Smooth muscle cell (in vitro differentiated cells): ENCODE results near the gene PLBD2. TPM values are rescaled to one million over a fixed set of nuclear protein-coding genes. Genes with fewer than 3 reads are reported as not detected.

ENCODE experiments used
- DNase-seq: peaks from one replicate; lab custom pipeline; 2025; ENCODE audit not compliant: unreplicated experiment; lab: John Stamatoyannopoulos, UW
- H2AFZ ChIP-seq: fragments of 200-600 bp; sonication (generic); 2 replicates; pipeline ENCODE4 v1.6.0; 2016; ENCODE audit warnings: antibody characterized with exemption, low read depth, mild to moderate bottlenecking
- H3F3A ChIP-seq: fragments of 200-600 bp; sonication (generic); 2 replicates; pipeline ENCODE4 v1.6.0; 2017; ENCODE audit warnings: antibody characterized with exemption, low read depth
- H3K27ac ChIP-seq: fragments of 200-600 bp; sonication (generic); 2 replicates; pipeline ENCODE4 v1.5.1; 2016; ENCODE audit warnings: low read depth, mild to moderate bottlenecking
- H3K27me3 ChIP-seq: fragments of 200-600 bp; sonication (generic); 2 replicates; pipeline ENCODE4 v1.6.1; 2016; ENCODE audit warnings: low read depth, mild to moderate bottlenecking
- H3K36me3 ChIP-seq: fragments of 200-600 bp; sonication (generic); 2 replicates; pipeline ENCODE4 v1.5.1; 2016; ENCODE audit warnings: low read depth
- H3K4me1 ChIP-seq: fragments of 200-600 bp; sonication (generic); 2 replicates; pipeline ENCODE4 v1.5.1; 2016; ENCODE audit warnings: low read depth
- H3K4me2 ChIP-seq: fragments of 200-600 bp; sonication (generic); 2 replicates; pipeline ENCODE4 v1.6.0; 2016; ENCODE audit warnings: mild to moderate bottlenecking
- H3K4me3 ChIP-seq: fragments of 200-600 bp; sonication (generic); 2 replicates; pipeline ENCODE4 v1.5.1; 2016; ENCODE audit warnings: mild to moderate bottlenecking
- H3K79me2 ChIP-seq: fragments of 200-600 bp; sonication (generic); 2 replicates; pipeline ENCODE4 v1.6.0; 2016; ENCODE audit warnings: low read depth, mild to moderate bottlenecking
- H3K9ac ChIP-seq: fragments of 200-600 bp; sonication (generic); 2 replicates; pipeline ENCODE4 v1.6.0; 2016; ENCODE audit warnings: low read depth
- H3K9me3 ChIP-seq: fragments of 200-600 bp; sonication (generic); replicated peaks from 2 replicates; pipeline ENCODE4 v1.5.1; 2016; ENCODE audit warnings: low read depth
- H4K20me1 ChIP-seq: fragments of 200-600 bp; sonication (generic); 2 replicates; pipeline ENCODE4 v1.6.0; 2016; ENCODE audit warnings: low read depth
- CTCF ChIP-seq: fragments of 200-600 bp; sonication (generic); IDR thresholded peaks from 2 replicates; pipeline ENCODE4 v1.5.1; 2017; ENCODE audit warnings: borderline replicate concordance, mild to moderate bottlenecking, antibody characterized with exemption; ENCODE audit not compliant: insufficient read depth, poor library complexity, severe bottlenecking
- WGBS: methylation state at CpG from one replicate; pipeline ENCODE4 v1.1.7; 2016; ENCODE audit warnings: low lambda C conversion rate; 5-methylcytosine and 5-hydroxymethylcytosine counted together
- polyA plus RNA-seq: library from polyadenylated mRNA; unstranded; fragments of >200 nt; fragmentation: Nextera tagmentation; extraction: Ambion mirVana; gene quantifications from 2 replicates; pipeline ENCODE4 v1.2.1, GENCODE V29; 2016
- total RNA-seq: library from RNA; depleted of rRNA; stranded (reverse); fragments of >200 nt; gene quantifications from 2 replicates; pipeline ENCODE4 v1.2.3, GENCODE V29; 2014

The PLBD2 gene
- total and polyA plus RNA-seq, 2 experiments from 2014 or later = 19.6 to 32.9 TPM

GRCh38 chr12:113369391-113369985 lies 11.1 kb downstream of the PLBD2 start:
- no peaks in the 10 kb centered on the region for H3K27me3 ChIP-seq
- TF ChIP-seq CTCF = no peak
- WGBS = 89% methylated on average over 6 of the region's 6 CpGs

GRCh38 chr12:113370923-113371682 lies 12.7 kb downstream of the PLBD2 start:
- TF ChIP-seq CTCF = no peak
- H3F3A ChIP-seq = no peaks in the 10 kb centered on the region
- no peaks in the 10 kb centered on the region for H3K36me3 ChIP-seq
- H2AFZ ChIP-seq = no peak overlapping the region
- no peaks in the 10 kb centered on the region for H3K4me1 ChIP-seq
- DNase-seq = no peak
- H4K20me1 ChIP-seq = peaks cover 10% of the 10 kb centered on the region
- no peak overlapping the region for H3K4me3 ChIP-seq
- H3K27ac ChIP-seq = no peak overlapping the region
- H3K79me2 ChIP-seq = no peaks in the 10 kb centered on the region
- 92% methylated on average over 7 of the region's 7 CpGs for WGBS
- no peak overlapping the region for H3K4me2 ChIP-seq
- no peaks in the 10 kb centered on the region for H3K27me3 ChIP-seq
- H3K9ac ChIP-seq = no peak overlapping the region
- H3K9me3 ChIP-seq = no peaks in the 10 kb centered on the region

More at GRCh38 chr12:113369391-113369985, 11.1 kb downstream of the PLBD2 start:
- Histone ChIP-seq H3K4me3 (no peak overlapping the region), H3K79me2 (no peaks in the 10 kb centered on the region), H3F3A (no peaks in the 10 kb centered on the region), H3K4me1 (no peaks in the 10 kb centered on the region), H2AFZ (no peak overlapping the region), H3K9me3 (no peaks in the 10 kb centered on the region), H4K20me1 (peaks cover 15% of the 10 kb centered on the region), H3K9ac (no peak overlapping the region), H3K27ac (no peak overlapping the region), H3K4me2 (no peak overlapping the region), H3K36me3 (no peaks in the 10 kb centered on the region)
- no peak for DNase-seq

- DNase-seq = no peak
- H3K4me1 ChIP-seq = no peaks in the 10 kb centered on the region
- no peak overlapping the region for H3K4me2 ChIP-seq
- no peak overlapping the region for H3K4me3 ChIP-seq
- H3K9me3 ChIP-seq = no peaks in the 10 kb centered on the region
- no peaks in the 10 kb centered on the region for H3K36me3 ChIP-seq
- no peak for TF ChIP-seq CTCF
- no peak overlapping the region for H3K27ac ChIP-seq
- no peaks in the 10 kb centered on the region for H3F3A ChIP-seq
- H3K27me3 ChIP-seq = no peaks in the 10 kb centered on the region
- no peaks in the 10 kb centered on the region for H3K79me2 ChIP-seq
- WGBS = 93% methylated on average over 6 of the region's 6 CpGs
- H3K9ac ChIP-seq = no peak overlapping the region
- H4K20me1 ChIP-seq = peaks cover 8% of the 10 kb centered on the region
- no peak overlapping the region for H2AFZ ChIP-seq
These were observed 13.4 kb downstream of the PLBD2 start for GRCh38 chr12:113371808-113372207.

GRCh38 chr12:113372371-113372770 lies 14.0 kb downstream of the PLBD2 start:
- peaks cover 8% of the 10 kb centered on the region for H4K20me1 ChIP-seq
- H3K27ac ChIP-seq = no peak overlapping the region
- H3K79me2 ChIP-seq = no peaks in the 10 kb centered on the region
- no peak overlapping the region for H3K9ac ChIP-seq
- H3K36me3 ChIP-seq = no peaks in the 10 kb centered on the region
- H3K9me3 ChIP-seq = no peaks in the 10 kb centered on the region
- no peaks in the 10 kb centered on the region for H3K4me1 ChIP-seq
- 89% methylated on average over 9 of the region's 9 CpGs for WGBS
- H3K4me2 ChIP-seq = no peak overlapping the region
- H2AFZ ChIP-seq = no peak overlapping the region
- H3K4me3 ChIP-seq = no peak overlapping the region
- no peak for DNase-seq
- no peaks in the 10 kb centered on the region for H3K27me3 ChIP-seq
- no peaks in the 10 kb centered on the region for H3F3A ChIP-seq
- TF ChIP-seq CTCF = no peak
